ENCODE measurements around the gene VPS72.
A peak's percentile ranks its signal among the peaks of the same experiment; 100 is the strongest.

The VPS72 gene

DNA sequence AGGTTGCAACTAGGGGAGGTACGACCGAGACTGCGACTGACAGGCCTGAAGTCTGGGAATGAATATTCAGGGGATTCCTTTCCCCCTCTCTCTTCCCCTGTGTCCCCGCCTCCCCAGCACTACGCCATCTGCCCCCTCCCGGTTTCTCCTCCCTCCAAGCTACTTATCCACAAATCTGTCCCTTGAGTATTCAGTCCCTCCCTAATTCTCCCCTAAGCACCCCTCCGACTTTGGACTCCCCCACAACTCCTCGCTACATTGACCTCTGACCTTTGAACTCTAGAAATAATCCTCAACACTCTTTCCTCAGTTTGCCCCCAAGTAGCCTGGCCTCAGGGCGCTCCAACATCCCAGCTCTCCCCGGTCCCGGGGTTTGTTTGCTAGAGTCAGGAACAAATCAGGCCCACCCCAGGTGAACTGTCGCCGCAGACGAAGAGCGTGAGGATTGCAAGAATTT lies 24.7 kb downstream of the VPS72 start (continued):
- TF ChIP-seq PRDM2 (tag by site-specific recombination; IDR thresholded peaks at IDR 0.05; ENCODE audit: borderline replicate concordance) (no peak), ZSCAN16 (tag by site-specific recombination; IDR thresholded peaks at IDR 0.05) (no peak), ZNF792 (tag by site-specific recombination; IDR thresholded peaks at IDR 0.05) (no peak), ZNF621 (tag by site-specific recombination; IDR thresholded peaks at IDR 0.05) (no peak), ZNF148 (tag by site-specific recombination; IDR thresholded peaks at IDR 0.05; ENCODE audit: borderline replicate concordance) (no peak), ZBTB6 (tag by site-specific recombination; IDR thresholded peaks at IDR 0.05) (peak; percentile 82), PRDM1 (tag by site-specific recombination; IDR thresholded peaks at IDR 0.05) (no peak), ZNF585B (tag by site-specific recombination; IDR thresholded peaks at IDR 0.05) (no peak), ZNF654 (tag by site-specific recombination; IDR thresholded peaks at IDR 0.05; ENCODE audit: low read depth) (no peak), ZNF19 (tag by site-specific recombination; IDR thresholded peaks at IDR 0.05; ENCODE audit: low read depth) (no peak), INSM2 (tag by site-specific recombination; IDR thresholded peaks at IDR 0.05) (peak; percentile 42; the same call in 1 of the 2 replicates), ZNF174 (tag by site-specific recombination; IDR thresholded peaks at IDR 0.05) (no peak), KLF9 (tag by site-specific recombination; IDR thresholded peaks at IDR 0.05; ENCODE audit: low read depth) (0 out of 2 replicates have a peak, but pooled peaks have one; percentile 9), KLF10 (tag by site-specific recombination; IDR thresholded peaks at IDR 0.05) (no peak), ZNF555 (tag by site-specific recombination; conservative IDR thresholded peaks at IDR 0.05) (no peak), ZNF37A (tag by site-specific recombination; IDR thresholded peaks at IDR 0.05) (no peak), ZNF830 (tag by site-specific recombination; IDR thresholded peaks at IDR 0.05; ENCODE audit: low read depth) (no peak), ZNF629 (tag by site-specific recombination; IDR thresholded peaks at IDR 0.05) (no peak), ZNF423 (tag by site-specific recombination; IDR thresholded peaks at IDR 0.05) (peak; percentile 97), ZNF530 (tag by site-specific recombination; IDR thresholded peaks at IDR 0.05; ENCODE audit: low read depth) (no peak), YY1 (tag by site-specific recombination; IDR thresholded peaks at IDR 0.05) (no peak; the same call in 1 of the 2 replicates), HOXA7 (CRISPR knock-in tag; IDR thresholded peaks at IDR 0.05; ENCODE audit: borderline replicate concordance) (no peak), ZNF157 (tag by site-specific recombination; IDR thresholded peaks at IDR 0.05) (no peak), WT1 (tag by site-specific recombination; IDR thresholded peaks at IDR 0.05) (peak; percentile 97), ZBTB21 (tag by site-specific recombination; IDR thresholded peaks at IDR 0.05) (peak; percentile 28), HOXC10 (CRISPR knock-in tag; IDR thresholded peaks at IDR 0.05) (no peak), MYNN (tag by site-specific recombination; IDR thresholded peaks at IDR 0.05; ENCODE audit: borderline replicate concordance) (no peak), ZNF48 (tag by site-specific recombination; IDR thresholded peaks at IDR 0.05) (no peak)
- TF ChIP-seq, protein P1, sequence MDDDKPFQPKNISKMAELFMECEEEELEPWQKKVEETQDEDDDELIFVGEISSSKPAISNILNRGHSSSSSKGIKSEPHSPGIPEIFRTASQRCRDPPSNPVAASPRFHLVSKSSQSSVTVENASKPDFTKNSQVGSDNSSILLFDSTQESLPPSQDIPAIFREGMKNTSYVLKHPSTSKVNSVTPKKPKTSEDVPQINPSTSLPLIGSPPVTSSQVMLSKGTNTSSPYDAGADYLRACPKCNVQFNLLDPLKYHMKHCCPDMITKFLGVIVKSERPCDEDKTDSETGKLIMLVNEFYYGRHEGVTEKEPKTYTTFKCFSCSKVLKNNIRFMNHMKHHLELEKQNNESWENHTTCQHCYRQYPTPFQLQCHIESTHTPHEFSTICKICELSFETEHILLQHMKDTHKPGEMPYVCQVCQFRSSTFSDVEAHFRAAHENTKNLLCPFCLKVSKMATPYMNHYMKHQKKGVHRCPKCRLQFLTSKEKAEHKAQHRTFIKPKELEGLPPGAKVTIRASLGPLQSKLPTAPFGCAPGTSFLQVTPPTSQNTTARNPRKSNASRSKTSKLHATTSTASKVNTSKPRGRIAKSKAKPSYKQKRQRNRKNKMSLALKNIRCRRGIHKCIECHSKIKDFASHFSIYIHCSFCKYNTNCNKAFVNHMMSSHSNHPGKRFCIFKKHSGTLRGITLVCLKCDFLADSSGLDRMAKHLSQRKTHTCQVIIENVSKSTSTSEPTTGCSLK (tag by site-specific recombination; IDR thresholded peaks at IDR 0.05) = no peak
